PC-9 (cell line): ENCODE data around the gene GTF2IRD1. TPM values are rescaled to one million over a fixed set of nuclear protein-coding genes. Genes with fewer than 3 reads are reported as not detected.
A peak's percentile ranks its signal among the peaks of the same experiment; 100 is the strongest.
"Not testable (repeated sequence)": the region's sequence is repeated elsewhere in the genome, so short reads cannot be mapped to it uniquely, and the experiment has no call there.

ENCODE experiments used
- BruUV-seq: library from RNA; stranded (reverse); fragments of 400-500 nt; replicated peaks from 2 replicates; lab custom pipeline; 2021; lab: Mats Ljungman, UMichigan
- CTCF ChIA-PET: fragments of 300-600 bp; sonication (Branson Sonifier 250); formaldehyde crosslinking; loops from one replicate; lab custom pipeline; 2022; ENCODE audit warnings: antibody characterized with exemption; lab: Charles Lee
- POLR2A ChIA-PET: fragments of 300-600 bp; sonication (Branson Sonifier 250); formaldehyde crosslinking; loops from one replicate; lab custom pipeline; 2022; ENCODE audit warnings: antibody characterized with exemption; ENCODE audit not compliant: unreplicated experiment; lab: Charles Lee
- DNase-seq, 2 experiments: peaks; one replicate each; pipeline versions ENCODE4 v3.0.0 to v3.0.0-alpha.2; 2015 to 2022; ENCODE audit warnings: mixed read lengths in 1 of 2
- H2AFZ ChIP-seq: fragments of 200-600 bp; sonication (generic); 2 replicates; pipeline ENCODE4 v1.8.1; 2017; ENCODE audit warnings: antibody characterized with exemption
- H3F3A ChIP-seq: fragments of 200-600 bp; sonication (generic); 2 replicates; pipeline ENCODE4 v1.8.1; 2017; ENCODE audit warnings: antibody characterized with exemption, mild to moderate bottlenecking, low read depth; ENCODE audit not compliant: insufficient read depth
- H3K27ac ChIP-seq: fragments of 200-600 bp; sonication (generic); 2 replicates; pipeline ENCODE4 v1.6.1; 2016; ENCODE audit warnings: mixed run types
- H3K27me3 ChIP-seq: fragments of 200-600 bp; sonication (generic); 2 replicates; pipeline ENCODE4 v1.6.1; 2016; ENCODE audit warnings: low read depth, mixed run types; ENCODE audit not compliant: insufficient read depth
- H3K36me3 ChIP-seq: fragments of 200-600 bp; sonication (generic); 2 replicates; pipeline ENCODE4 v1.6.1; 2016; ENCODE audit warnings: low read depth, mixed run types
- H3K4me1 ChIP-seq: fragments of 200-600 bp; sonication (generic); replicated peaks from 2 replicates; pipeline ENCODE4 v1.6.1; 2016; ENCODE audit warnings: mixed run types; ENCODE audit not compliant: insufficient read depth
- H3K4me2 ChIP-seq: fragments of 200-600 bp; sonication (generic); 2 replicates; pipeline ENCODE4 v1.6.1; 2017; ENCODE audit warnings: mixed run types
- H3K4me3 ChIP-seq: fragments of 200-600 bp; sonication (generic); 2 replicates; pipeline ENCODE4 v1.6.1; 2016; ENCODE audit warnings: mixed run types
- H3K79me2 ChIP-seq: fragments of 200-600 bp; sonication (generic); 2 replicates; pipeline ENCODE4 v1.6.1; 2017; ENCODE audit warnings: low read depth, mixed run types
- H3K9me2 ChIP-seq: fragments of 200-600 bp; sonication (generic); 2 replicates; pipeline ENCODE4 v1.8.1; 2017; ENCODE audit warnings: mild to moderate bottlenecking; ENCODE audit not compliant: insufficient read depth
- H3K9me3 ChIP-seq: fragments of 200-600 bp; sonication (generic); 2 replicates; pipeline ENCODE4 v1.8.1; 2016; ENCODE audit warnings: low read depth; ENCODE audit not compliant: insufficient read depth
- H4K20me1 ChIP-seq: fragments of 200-600 bp; sonication (generic); 2 replicates; pipeline ENCODE4 v1.8.1; 2017; ENCODE audit not compliant: insufficient read depth
- EZH2 ChIP-seq: fragments of 200-600 bp; sonication (generic); IDR thresholded peaks from 2 replicates; pipeline ENCODE4 v1.8.0; 2017; ENCODE audit warnings: antibody characterized with exemption, low read depth
- intact Hi-C: fragments of 100-400 bp; cut with micrococcal nuclease; formaldehyde crosslinking; loops from one replicate; pipeline ENCODE4 v1.10.0; 2022; ENCODE audit not compliant: unreplicated experiment
- total RNA-seq: library from RNA; stranded (reverse); gene quantifications from 2 replicates; pipeline ENCODE4 v1.2.3, GENCODE V29; 2021
- TF ChIP-seq, protein P1 (sequence below): fragments of 200-600 bp; sonication (generic); conservative IDR thresholded peaks from 2 replicates; pipeline ENCODE4 v1.6.1; 2017; ENCODE audit warnings: mixed run types, antibody characterized with exemption, mild to moderate bottlenecking, moderate library complexity

The GTF2IRD1 gene
- total RNA-seq, 1 experiment from 2014 or later: 46.7 TPM

DNA sequence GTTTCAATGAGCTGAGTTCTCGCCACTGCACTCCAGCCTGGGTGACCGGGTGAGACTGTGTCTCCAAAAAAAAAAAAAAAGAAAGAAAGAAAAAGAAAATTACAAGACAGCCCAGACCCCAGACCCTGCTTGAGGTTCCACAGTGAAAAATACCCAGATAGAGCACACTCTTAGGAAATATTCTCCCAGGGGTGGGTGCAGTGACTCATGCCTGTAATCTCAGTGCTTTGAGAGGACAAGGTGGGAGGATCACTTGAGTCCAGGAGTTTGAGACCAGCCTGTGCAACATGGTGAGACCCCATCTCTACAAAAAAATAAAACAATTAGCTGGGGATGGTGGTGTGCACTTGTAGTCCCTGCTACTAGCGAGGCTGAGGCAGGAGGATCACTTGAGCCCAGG is 41.1 kb upstream of the GTF2IRD1 start:
- Histone ChIP-seq H3K4me2 (no peak overlapping the region), H3K4me3 (no peak overlapping the region), H2AFZ (no peak overlapping the region), H3K36me3 (no peaks in the 10 kb centered on the region), H3K79me2 (no peaks in the 10 kb centered on the region), H3F3A (0 out of 2 replicates have a peak, but pooled peaks cover 5% of the 10 kb centered on the region), H3K9me2 (no peaks in the 10 kb centered on the region), H4K20me1 (no peaks in the 10 kb centered on the region), H3K27ac (no peak overlapping the region), H3K4me1 (no peaks in the 10 kb centered on the region), H3K27me3 (no peaks in the 10 kb centered on the region), H3K9me3 (no peaks in the 10 kb centered on the region)
- BruUV-seq: no TSS peak
- DNase-seq: no peak
- TF ChIP-seq, protein P1, sequence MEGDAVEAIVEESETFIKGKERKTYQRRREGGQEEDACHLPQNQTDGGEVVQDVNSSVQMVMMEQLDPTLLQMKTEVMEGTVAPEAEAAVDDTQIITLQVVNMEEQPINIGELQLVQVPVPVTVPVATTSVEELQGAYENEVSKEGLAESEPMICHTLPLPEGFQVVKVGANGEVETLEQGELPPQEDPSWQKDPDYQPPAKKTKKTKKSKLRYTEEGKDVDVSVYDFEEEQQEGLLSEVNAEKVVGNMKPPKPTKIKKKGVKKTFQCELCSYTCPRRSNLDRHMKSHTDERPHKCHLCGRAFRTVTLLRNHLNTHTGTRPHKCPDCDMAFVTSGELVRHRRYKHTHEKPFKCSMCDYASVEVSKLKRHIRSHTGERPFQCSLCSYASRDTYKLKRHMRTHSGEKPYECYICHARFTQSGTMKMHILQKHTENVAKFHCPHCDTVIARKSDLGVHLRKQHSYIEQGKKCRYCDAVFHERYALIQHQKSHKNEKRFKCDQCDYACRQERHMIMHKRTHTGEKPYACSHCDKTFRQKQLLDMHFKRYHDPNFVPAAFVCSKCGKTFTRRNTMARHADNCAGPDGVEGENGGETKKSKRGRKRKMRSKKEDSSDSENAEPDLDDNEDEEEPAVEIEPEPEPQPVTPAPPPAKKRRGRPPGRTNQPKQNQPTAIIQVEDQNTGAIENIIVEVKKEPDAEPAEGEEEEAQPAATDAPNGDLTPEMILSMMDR: no peak
- TF ChIP-seq EZH2: no peak
- ChIA-PET CTCF (interaction anchor here (0.6 kb wide), 1 partner anchor 167 kb away, joined by 15 read pairs; no protein-coding TSS in a partner anchor), POLR2A (no interaction called here)
- intact Hi-C loops: loop anchor here (10.0 kb wide), 1 partner anchor 62 kb away; no protein-coding TSS in a partner anchor

DNA sequence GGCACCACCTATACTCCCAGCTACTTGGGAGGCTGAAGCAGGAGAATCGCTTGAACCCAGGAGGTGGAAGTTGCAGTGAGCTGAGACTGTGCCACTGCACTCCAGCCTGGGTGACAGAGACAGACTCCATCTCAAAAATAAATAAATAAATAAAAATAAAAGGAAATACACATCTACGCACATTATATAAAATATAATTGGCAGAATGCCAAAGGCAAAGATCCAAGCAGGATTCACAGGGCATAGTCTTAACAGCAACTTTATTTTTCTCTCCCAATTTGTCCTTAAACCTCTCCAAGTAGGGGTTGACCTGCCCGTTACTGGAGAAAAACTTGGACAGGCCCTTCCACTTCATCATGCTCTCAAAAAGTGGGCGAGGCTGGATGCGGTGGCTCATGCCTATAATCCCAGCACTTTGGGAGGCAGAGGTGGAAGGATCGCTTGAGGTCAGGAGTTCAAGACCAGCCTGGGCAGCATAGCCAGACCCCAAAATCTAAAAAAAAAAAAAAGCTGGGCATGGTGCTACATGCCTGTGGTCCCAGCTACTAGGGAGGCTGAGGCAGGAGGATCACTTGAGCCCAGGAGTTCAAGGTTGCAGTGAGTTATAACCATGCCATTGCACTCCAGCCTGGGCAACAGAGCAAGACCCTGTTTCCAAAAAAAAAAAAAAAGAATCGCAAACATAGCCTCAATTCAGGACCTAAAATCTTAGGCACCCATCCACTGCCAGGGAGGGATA is 38.9 kb upstream of the GTF2IRD1 start:
- POLR2A ChIA-PET: not testable (repeated sequence)

DNA sequence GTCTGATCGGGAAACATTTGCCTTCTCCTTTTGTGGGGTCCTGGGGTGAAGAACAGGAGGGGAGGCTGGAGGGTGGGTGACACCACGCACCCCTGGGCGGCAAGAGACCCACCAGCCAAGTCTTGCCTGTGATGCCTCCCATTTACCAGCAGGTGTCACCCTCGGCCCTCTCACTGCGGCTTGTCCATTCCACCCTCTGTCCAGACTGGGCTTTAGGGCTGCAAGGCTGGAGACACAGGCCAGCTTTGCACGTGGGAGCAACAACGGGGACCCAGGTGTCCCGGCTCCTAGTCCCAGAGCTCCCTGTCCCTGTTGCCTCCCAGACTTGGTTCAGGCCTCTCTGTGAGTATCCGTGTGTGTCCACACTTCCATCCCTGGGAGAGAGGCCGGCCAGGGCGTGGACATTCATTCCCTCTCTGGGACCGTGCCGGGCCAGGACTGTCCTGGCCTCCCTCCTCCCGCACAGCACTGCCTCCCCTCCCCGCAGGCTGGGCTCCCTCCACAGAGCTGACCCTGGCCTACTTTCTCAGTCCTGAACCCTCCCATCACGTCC is 36.2 kb upstream of the GTF2IRD1 start:
- Histone ChIP-seq H3K9me3 (no peaks in the 10 kb centered on the region), H3K4me1 (no peaks in the 10 kb centered on the region), H3K4me2 (no peak overlapping the region), H2AFZ (no peak overlapping the region), H3K9me2 (no peaks in the 10 kb centered on the region), H3F3A (peaks cover 13% of the 10 kb centered on the region; the same call in 1 of the 2 replicates), H3K27ac (no peak overlapping the region), H3K79me2 (no peaks in the 10 kb centered on the region), H3K36me3 (no peaks in the 10 kb centered on the region), H3K4me3 (no peak overlapping the region), H4K20me1 (no peaks in the 10 kb centered on the region), H3K27me3 (no peaks in the 10 kb centered on the region)
- TF ChIP-seq, protein P1: peak; percentile 96
- no peak for TF ChIP-seq EZH2
- ChIA-PET POLR2A (no interaction called here), CTCF (interaction anchor here (0.6 kb wide), 2 partner anchors 219 to 252 kb away, joined by 3 to 4 read pairs; no protein-coding TSS in a partner anchor)
- peak; percentile 44 to 75 for DNase-seq
- no TSS peak for BruUV-seq
- intact Hi-C loops: loop anchor here (2.0 to 10.0 kb wide), 5 partner anchors 57 to 629 kb away; partner anchors contain the start of gene GTF2I

More for the DNA sequence above, 38.9 kb upstream of the GTF2IRD1 start:
- H4K20me1 ChIP-seq, H3K4me3 ChIP-seq, H3K27me3 ChIP-seq, H2AFZ ChIP-seq, DNase-seq, H3K79me2 ChIP-seq, H3K4me2 ChIP-seq, H3K36me3 ChIP-seq, H3K9me3 ChIP-seq, H3K4me1 ChIP-seq, BruUV-seq, H3K27ac ChIP-seq, CTCF ChIA-PET, H3K9me2 ChIP-seq: not testable (repeated sequence)
- intact Hi-C loops: loop anchor here (10.0 kb wide), 1 partner anchor 60 kb away; no protein-coding TSS in a partner anchor
- H3F3A ChIP-seq: peaks cover 13% of the 10 kb centered on the region; the same call in 1 of the 2 replicates
